Breast epithelium (tissue), 3 donors: ENCODE measurements around the gene TANC1.

Experiments
- CTCF ChIP-seq, 3 donors: fragments of 450-650 bp; IDR thresholded peaks; one replicate each; pipeline ENCODE4 v1.5.1; 2016 to 2017; ENCODE audit warnings: antibody characterized with exemption in 3 of 3, mild to moderate bottlenecking in 3 of 3, moderate library complexity in 3 of 3
- POLR2A ChIP-seq: fragments of 450-650 bp; IDR thresholded peaks from one replicate; pipeline ENCODE4 v1.6.1; 2016; ENCODE audit warnings: antibody characterized with exemption, mild to moderate bottlenecking, moderate library complexity
- POLR2AphosphoS5 ChIP-seq, 3 donors: sonication (generic); formaldehyde crosslinking; IDR thresholded peaks; one replicate each; pipeline ENCODE4 v1.6.1; 2017; ENCODE audit warnings: antibody characterized with exemption in 3 of 3

GRCh38 chr2:159086826-159087225 lies 118.4 kb downstream of the TANC1 start:
- TF ChIP-seq CTCF (IDR thresholded peaks at IDR 0.05) (no peak), POLR2A (no peak), POLR2AphosphoS5 (IDR thresholded peaks at IDR 0.05) (no peak)
